HG02885 (cell line): Measurements from ENCODE around the gene LRP10.
"Not testable (repeated sequence)": the region's sequence is repeated elsewhere in the genome, so short reads cannot be mapped to it uniquely, and the experiment has no call there.

Experiments used
- ATAC-seq: cut with Tn5 transposase; IDR thresholded peaks from one replicate; pipeline ENCODE4 v1.9.1; 2021; ENCODE audit warnings: mild to moderate bottlenecking; ENCODE audit not compliant: unreplicated experiment, poor library complexity

The LRP10 gene

GRCh38 chr14:22908601-22909000 lies 37.1 kb downstream of the LRP10 start:
- ATAC-seq: no peak

- ATAC-seq: no peak
These were observed 39.4 kb downstream of the LRP10 start for GRCh38 chr14:22910916-22911315.

GRCh38 chr14:22914836-22915235 lies 43.3 kb downstream of the LRP10 start:
- ATAC-seq: not testable (repeated sequence)

- no peak for ATAC-seq
These were observed 44.5 kb downstream of the LRP10 start for GRCh38 chr14:22915886-22916521.

- peak; percentile 92 for ATAC-seq
These were observed 47.5 kb downstream of the LRP10 start, which contains the start of gene RBM23 for GRCh38 chr14:22918804-22919600. RBM23 (minus strand) TSS chr14:22919149.

GRCh38 chr14:22919601-22919921 lies 48.0 kb downstream of the LRP10 start:
- peak; percentile 14 for ATAC-seq

- no peak for ATAC-seq
These were observed 49.2 kb downstream of the LRP10 start for GRCh38 chr14:22920697-22921096.

GRCh38 chr14:22922294-22922693 lies 50.8 kb downstream of the LRP10 start:
- ATAC-seq: no peak

GRCh38 chr14:22923746-22924145 lies 52.2 kb downstream of the LRP10 start:
- no peak for ATAC-seq

GRCh38 chr14:22925513-22925912 lies 54.0 kb downstream of the LRP10 start:
- ATAC-seq: no peak

- no peak for ATAC-seq
These were observed 54.8 kb downstream of the LRP10 start for GRCh38 chr14:22926316-22926715.

GRCh38 chr14:22928237-22929103 lies 56.9 kb downstream of the LRP10 start:
- no peak for ATAC-seq

GRCh38 chr14:22929104-22929960 lies 57.8 kb downstream of the LRP10 start, which contains the start of gene PRMT5:
PRMT5 (minus strand) TSS chr14:22929376; CDS start chr14:22929361, 15 bp downstream.
- peak; percentile 92 for ATAC-seq

GRCh38 chr14:22929961-22930364 lies 58.4 kb downstream of the LRP10 start:
- no peak for ATAC-seq
